Adrenal gland (tissue), 5 donors: ENCODE measurements around the gene SOBP.
A peak's percentile ranks its signal among the peaks of the same experiment; 100 is the strongest.

Source experiments
- CTCF ChIP-seq, 6 experiments: fragments of 450-650 bp in 4 of 6; fragments of 200-600 bp in 2 of 6; sonication (generic) in 1 of 6; IDR thresholded peaks; 1 replicate in 5 of 6; 2 replicates in 1 of 6; pipeline versions ENCODE4 v1.5.1 to v1.8.0; 2016 to 2021; ENCODE audit warnings: antibody characterized with exemption in 6 of 6, mild to moderate bottlenecking in 2 of 6, moderate library complexity in 1 of 6
- POLR2A ChIP-seq, 2 donors: fragments of 450-650 bp; IDR thresholded peaks; one replicate each; pipeline ENCODE4 v1.6.1; 2017; ENCODE audit warnings: antibody characterized with exemption in 2 of 2, mild to moderate bottlenecking in 2 of 2, moderate library complexity in 1 of 2
- donor health status: DM: no; HTN: no; CAD: no.

GRCh38 chr6:107704347-107705013, 214.6 kb downstream of the SOBP start:
- TF ChIP-seq POLR2A (IDR thresholded peaks at IDR 0.05) (no peak), CTCF (IDR thresholded peaks at IDR 0.05) (peak; percentile 71 to 91 (median 86))
